Left colon (tissue), 2 donors: ENCODE results near the gene EXT2. TPM values are rescaled to one million over a fixed set of nuclear protein-coding genes. Genes with fewer than 3 reads are reported as not detected.
A peak's percentile ranks its signal among the peaks of the same experiment; 100 is the strongest.

Experiments
- ATAC-seq: fragments of 200-7000 bp; cut with Tn5 transposase; one replicate; pipeline ENCODE4 v1.9.1; 2020; ENCODE audit warnings: mild to moderate bottlenecking, moderate library complexity
- DNase-seq, 2 donors: peaks; one replicate each; pipeline ENCODE4 v3.0.0-alpha.2; 2020
- intact Hi-C, 2 donors: fragments of 100-400 bp; cut with DNase I in 1 of 2; cut with micrococcal nuclease in 1 of 2; formaldehyde crosslinking; loops; one replicate each; pipeline versions ENCODE4 v1.11.2 to v1.14.0; 2022; cut with DNase I, micrococcal nuclease
- long read RNA-seq: library from polyadenylated mRNA; unstranded; transcript quantifications from one replicate; pipeline ENCODE4 v2.0.0, GENCODE V29; 2021
- total RNA-seq, 2 donors: library from RNA; stranded (reverse); fragmentation: NEBNext Ultra II Directional; extraction: Animal tissue kit (Norgen Biotek cat#: 25700); gene quantifications; one replicate each; pipeline ENCODE4 v1.2.1, GENCODE V29; 2021
- donor health status: DM: no; HTN: no; CAD: no.
- donor health status: DM: yes; HTN: yes; CAD: no.

The EXT2 gene
- 10 to 100 TPM; 48.5 to 63.9 TPM for total RNA-seq
- long read RNA-seq, transcript EXT2-210 (14 exons, 3,136 nt), result major isoform, 71 of 116 reads
- long read RNA-seq, transcript EXT2-203 (14 exons, 3,454 nt), result minor isoform, 5 of 116 reads
- long read RNA-seq, partial matches to known transcripts, result 30 of 116 reads
- long read RNA-seq, other reads (novel, unspliced or antisense), result 10 of 116 reads

- intact Hi-C loops, result loop anchor here in 1 of 2 donors (10.0 kb wide), 1 partner anchor 439 kb away; no protein-coding TSS in a partner anchor
- peak; percentile 93 for ATAC-seq
- peak; percentile 83 to 90 for DNase-seq
These were observed at the start of gene EXT2 for GRCh38 chr11:44095506-44096359. Gene EXT2, plus strand, starts transcription at chr11:44095678. Its CDS starts 12,035 bp downstream, at chr11:44107713.

GRCh38 chr11:44046182-44046581 is 49.3 kb upstream of the EXT2 start:
- DNase-seq (no peak), ATAC-seq (peak; percentile 91)
- intact Hi-C loops, result no loop called here

- DNase-seq (no peak), ATAC-seq (no peak)
- intact Hi-C loops, result no loop called here
These were observed 48.2 kb upstream of the EXT2 start for GRCh38 chr11:44047298-44047697.

GRCh38 chr11:44047931-44048431 is 47.5 kb upstream of the EXT2 start, which contains the start of gene ACCSL:
Gene ACCSL, plus strand, starts transcription at chr11:44047981. Its CDS starts 56 bp downstream, at chr11:44048037.
- ATAC-seq, result no peak
- intact Hi-C loops, result no loop called here
- DNase-seq, result no peak

- intact Hi-C loops, result no loop called here
- DNase-seq (no peak), ATAC-seq (no peak)
These were observed 45.6 kb upstream of the EXT2 start for GRCh38 chr11:44049832-44050231.

- intact Hi-C loops, result no loop called here
- no peak for DNase-seq
- no peak for ATAC-seq
These were observed 44.3 kb upstream of the EXT2 start for GRCh38 chr11:44051171-44051570.

GRCh38 chr11:44057340-44057739 is 38.1 kb upstream of the EXT2 start:
- DNase-seq (no peak), ATAC-seq (no peak)
- intact Hi-C loops, result no loop called here

GRCh38 chr11:44058275-44058674 is 37.2 kb upstream of the EXT2 start:
- ATAC-seq (no peak), DNase-seq (no peak)
- intact Hi-C loops, result no loop called here

GRCh38 chr11:44065161-44065661 is 30.3 kb upstream of the EXT2 start:
- intact Hi-C loops, result no loop called here
- DNase-seq (no peak), ATAC-seq (no peak)

- intact Hi-C loops, result no loop called here
- DNase-seq (peak; percentile 96 to 99), ATAC-seq (peak; percentile 89)
These were observed 29.4 kb upstream of the EXT2 start, which contains the start of gene ACCS for GRCh38 chr11:44065841-44066731. Gene ACCS, plus strand, starts transcription at chr11:44066270. Its CDS starts 1,358 bp downstream, at chr11:44067628.

GRCh38 chr11:44066732-44067141 is 28.7 kb upstream of the EXT2 start:
- ATAC-seq, result peak; percentile 83
- peak; percentile 40 to 45 for DNase-seq
- intact Hi-C loops, result no loop called here

GRCh38 chr11:44067266-44067665 is 28.2 kb upstream of the EXT2 start:
- DNase-seq (no peak), ATAC-seq (no peak)
- intact Hi-C loops, result no loop called here

GRCh38 chr11:44068180-44068579 is 27.3 kb upstream of the EXT2 start:
- DNase-seq (no peak), ATAC-seq (no peak)
- intact Hi-C loops, result no loop called here

GRCh38 chr11:44071157-44071556 is 24.3 kb upstream of the EXT2 start:
- intact Hi-C loops, result no loop called here
- ATAC-seq, result no peak
- DNase-seq, result no peak

GRCh38 chr11:44072757-44073658 is 22.5 kb upstream of the EXT2 start:
- ATAC-seq, result no peak
- intact Hi-C loops, result no loop called here
- DNase-seq, result no peak

- ATAC-seq (no peak), DNase-seq (no peak)
- intact Hi-C loops, result no loop called here
These were observed 16.7 kb upstream of the EXT2 start for GRCh38 chr11:44078794-44079193.

- ATAC-seq, result no peak
- no peak for DNase-seq
- intact Hi-C loops, result no loop called here
These were observed 16.1 kb upstream of the EXT2 start for GRCh38 chr11:44079376-44079775.

- ATAC-seq (no peak), DNase-seq (no peak)
- intact Hi-C loops, result no loop called here
These were observed 14.5 kb upstream of the EXT2 start for GRCh38 chr11:44080951-44081350.
